GM04503 (cell line): ENCODE measurements around the gene GRIN1.

Experiments used
- DNase-seq: peaks from one replicate; pipeline ENCODE4 v3.0.0-alpha.2; 2012; ENCODE audit warnings: low read depth

GRIN1 gene

GRCh38 chr9:137178201-137178938 lies 39.4 kb downstream of the GRIN1 start:
- DNase-seq: no peak

GRCh38 chr9:137178939-137179630 lies 40.1 kb downstream of the GRIN1 start:
- no peak for DNase-seq

GRCh38 chr9:137179761-137180160 lies 40.8 kb downstream of the GRIN1 start:
- no peak for DNase-seq

- no peak for DNase-seq
These were observed 41.5 kb downstream of the GRIN1 start for GRCh38 chr9:137180491-137180890.

DNA sequence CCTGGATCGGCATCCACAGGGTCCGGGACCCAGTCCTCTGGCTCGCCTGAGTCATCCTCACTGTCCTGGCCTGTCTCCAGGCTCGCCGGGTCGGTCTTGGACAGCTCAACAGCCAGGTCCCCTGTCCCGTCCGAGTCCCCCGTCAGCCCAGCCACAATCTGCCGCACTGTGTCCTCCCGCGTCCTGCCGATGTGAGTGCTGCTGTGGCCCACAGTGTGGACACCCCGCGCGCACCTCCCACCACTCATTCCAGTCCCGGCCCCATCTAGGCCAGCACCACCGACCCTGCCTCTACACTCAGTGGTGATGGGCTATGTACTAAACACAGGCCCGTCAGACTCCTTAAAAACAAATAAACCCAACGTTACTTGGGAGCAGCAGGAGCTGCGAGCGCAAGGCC lies 42.7 kb downstream of the GRIN1 start:
- DNase-seq: no peak

GRCh38 chr9:137182836-137183235 lies 43.9 kb downstream of the GRIN1 start:
- DNase-seq: no peak

GRCh38 chr9:137183980-137184595 lies 45.1 kb downstream of the GRIN1 start:
- no peak for DNase-seq

DNA sequence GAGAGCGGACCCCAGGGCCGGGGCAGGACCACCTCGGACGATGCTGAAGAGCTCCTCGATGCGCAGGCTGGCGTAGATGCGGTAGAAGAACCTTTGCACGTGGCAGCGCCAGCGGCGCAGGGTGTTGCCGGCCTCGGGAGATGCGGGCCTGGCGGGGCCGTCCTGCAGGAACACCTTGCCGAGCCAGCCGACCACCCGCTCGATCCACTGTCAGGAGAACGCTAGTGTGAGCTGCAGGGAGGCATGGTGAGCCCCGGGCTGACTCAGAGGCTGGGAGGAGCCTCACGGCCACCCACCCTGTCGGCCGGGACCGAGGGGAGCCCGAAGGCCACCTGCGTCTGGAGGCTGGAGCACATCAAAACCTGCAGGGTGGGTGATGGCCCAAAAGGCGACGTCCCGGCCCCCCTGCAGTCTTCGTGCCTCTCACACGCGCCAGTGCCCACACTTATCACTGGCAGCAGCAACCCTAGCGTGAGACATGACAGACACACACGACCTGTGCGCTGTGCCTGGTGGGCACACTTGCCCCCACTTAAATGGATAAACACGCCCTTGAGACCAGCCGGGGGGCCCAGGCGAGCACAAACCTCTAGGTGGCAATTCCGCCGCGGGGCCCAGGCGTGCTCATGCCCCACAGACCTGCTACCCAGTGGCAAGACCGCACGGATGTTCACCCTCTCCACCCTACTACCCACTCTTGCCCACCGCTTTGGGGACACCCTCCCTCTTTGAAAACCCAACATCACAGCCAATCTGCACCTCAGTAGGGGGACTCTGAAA lies 46.1 kb downstream of the GRIN1 start:
- DNase-seq: no peak

DNA sequence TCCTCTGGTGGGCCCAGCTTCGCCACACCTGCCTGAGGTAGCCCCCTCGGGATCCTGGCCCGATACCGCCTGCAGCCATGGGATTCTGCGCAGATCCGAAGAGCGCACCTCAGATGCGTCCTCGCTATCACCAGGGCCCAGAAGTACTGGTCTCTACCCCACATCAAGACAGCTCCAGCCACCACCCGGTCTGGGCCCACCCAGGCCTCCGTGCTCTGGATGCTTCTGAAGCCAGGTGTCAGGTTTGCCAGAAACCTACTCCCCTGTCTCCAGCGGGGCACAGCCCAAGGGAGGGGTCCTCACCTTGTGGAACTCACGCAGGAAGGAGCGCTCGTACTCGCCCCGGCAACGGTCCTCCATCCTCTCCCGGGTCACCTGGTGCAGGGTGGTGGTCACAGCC lies 47.0 kb downstream of the GRIN1 start:
- no peak for DNase-seq

- DNase-seq: no peak
These were observed 47.4 kb downstream of the GRIN1 start for GRCh38 chr9:137186385-137186784.

GRCh38 chr9:137187386-137187785 lies 48.4 kb downstream of the GRIN1 start:
- DNase-seq: no peak

- DNase-seq: no peak
These were observed 49.1 kb downstream of the GRIN1 start for GRCh38 chr9:137188086-137188489.

- peak; percentile 52 for DNase-seq
These were observed 49.7 kb downstream of the GRIN1 start, which contains the start of the genes ANAPC2 and SSNA1 for GRCh38 chr9:137188490-137189296. Gene ANAPC2, minus strand, starts transcription at chr9:137188560. Its CDS starts 28 bp downstream, at chr9:137188532. Gene SSNA1, plus strand, starts transcription at chr9:137188676. Its CDS starts 51 bp downstream, at chr9:137188727.

DNA sequence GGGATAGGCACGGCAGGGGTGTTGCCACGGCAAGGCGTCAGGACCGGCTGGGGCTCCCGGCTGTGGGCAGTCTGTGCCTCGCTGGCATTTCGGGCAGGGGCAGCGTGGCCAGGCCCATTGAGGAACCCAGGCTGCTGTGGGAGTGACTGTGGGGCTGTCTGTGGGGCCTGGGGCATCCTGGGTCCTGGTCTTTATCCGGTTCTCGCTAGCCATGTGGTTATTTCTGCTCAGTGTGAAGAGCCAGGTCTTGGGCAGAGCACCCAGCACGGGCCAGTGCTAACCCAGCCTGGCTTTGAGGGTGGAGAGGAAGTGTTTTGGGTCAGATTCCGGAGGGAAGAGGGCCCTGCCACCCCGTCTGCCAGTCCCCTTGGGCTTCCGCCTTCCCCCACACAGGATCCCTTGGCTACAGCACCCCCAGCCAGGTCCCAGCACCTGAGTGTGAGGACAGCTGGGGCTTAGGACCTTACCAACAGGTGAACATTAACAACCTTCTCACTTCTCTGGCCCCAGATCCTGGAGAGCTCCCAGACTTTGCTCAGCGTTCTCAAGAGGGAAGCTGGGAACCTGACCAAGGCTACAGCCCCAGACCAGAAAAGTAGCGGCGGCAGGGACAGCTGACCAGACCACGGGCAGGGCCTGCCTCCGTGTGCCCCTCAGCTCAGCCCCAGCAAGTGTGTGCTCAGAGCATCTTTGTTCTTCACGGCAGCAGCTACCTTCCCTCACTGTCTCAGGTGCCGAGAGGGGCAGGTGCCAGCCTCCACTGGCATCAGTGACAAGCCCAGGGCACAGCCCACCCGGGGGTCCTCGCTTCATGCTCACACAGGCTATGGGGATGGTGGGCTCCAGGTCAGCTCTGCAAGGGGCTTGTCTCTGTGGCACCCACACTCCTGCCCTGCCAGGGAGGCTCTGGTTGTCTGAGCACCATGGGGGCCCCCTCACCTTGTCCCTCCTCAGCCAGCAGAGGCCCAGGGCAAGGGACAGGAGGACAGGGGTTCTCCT lies 50.6 kb downstream of the GRIN1 start:
- no peak for DNase-seq

DNA sequence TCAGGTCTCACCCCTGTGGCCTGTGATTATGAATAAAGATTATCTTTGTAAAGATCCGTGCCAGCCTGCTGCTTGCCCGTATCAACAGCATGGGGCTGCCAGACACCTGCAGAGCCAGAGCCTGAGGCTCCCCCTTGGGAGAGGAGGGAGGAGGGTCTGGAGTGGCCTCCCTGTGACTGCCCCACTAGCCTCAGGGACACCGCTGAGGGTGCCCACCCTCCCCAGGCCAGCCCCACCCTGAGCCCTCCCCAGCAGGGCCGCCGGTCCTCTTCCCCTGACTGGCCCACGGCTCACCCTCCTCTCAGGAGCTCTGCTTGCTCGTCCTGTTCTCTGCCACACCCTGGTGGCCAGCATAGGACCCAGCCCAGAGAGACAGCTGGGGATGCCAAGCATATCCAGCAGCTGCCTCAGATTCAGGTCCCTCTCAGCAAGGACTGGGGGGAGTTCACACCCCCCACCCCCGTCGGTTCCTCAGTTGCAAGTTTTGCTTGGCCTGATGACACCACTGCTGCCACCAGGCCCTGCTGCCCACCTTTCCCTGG lies 51.4 kb downstream of the GRIN1 start:
- no peak for DNase-seq

DNA sequence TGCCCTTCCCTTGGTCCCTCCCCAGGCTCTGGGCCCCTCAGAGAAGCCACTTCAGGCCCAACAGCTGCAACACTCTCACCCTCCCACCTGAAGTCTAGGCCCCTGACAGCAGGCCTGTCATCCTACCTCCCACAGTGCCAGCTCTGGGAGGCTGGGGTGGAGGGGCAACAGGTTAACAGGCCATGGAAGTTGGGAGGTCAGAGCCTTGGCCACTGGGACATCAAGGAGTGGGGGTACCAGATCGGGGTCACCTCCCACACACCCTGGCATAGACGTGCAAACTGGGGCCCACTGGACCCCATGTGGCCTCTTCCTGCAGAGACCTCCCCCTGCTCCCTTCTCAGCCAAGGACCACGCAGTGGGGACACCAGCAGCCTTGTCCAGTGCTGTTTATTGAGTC lies 52.3 kb downstream of the GRIN1 start:
- DNase-seq: no peak

GRCh38 chr9:137191691-137192447 lies 52.9 kb downstream of the GRIN1 start:
- no peak for DNase-seq

DNA sequence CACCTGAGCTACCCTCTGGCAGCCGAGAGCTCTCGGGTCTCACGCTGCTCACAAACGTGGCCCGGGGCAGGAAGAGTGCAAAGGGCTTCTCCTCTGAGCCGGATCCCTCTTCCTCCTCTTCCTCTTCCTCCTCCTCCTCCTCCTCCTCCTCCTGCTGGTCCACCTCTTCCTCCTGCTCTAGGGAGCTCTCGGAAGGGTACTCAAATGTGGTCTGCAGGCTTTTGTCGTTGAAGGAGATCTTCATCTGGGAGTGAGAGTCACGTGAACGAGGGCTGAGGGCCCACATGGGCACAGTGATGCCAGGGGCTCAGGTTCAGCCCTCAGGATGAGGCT lies 53.5 kb downstream of the GRIN1 start:
- DNase-seq: no peak

DNA sequence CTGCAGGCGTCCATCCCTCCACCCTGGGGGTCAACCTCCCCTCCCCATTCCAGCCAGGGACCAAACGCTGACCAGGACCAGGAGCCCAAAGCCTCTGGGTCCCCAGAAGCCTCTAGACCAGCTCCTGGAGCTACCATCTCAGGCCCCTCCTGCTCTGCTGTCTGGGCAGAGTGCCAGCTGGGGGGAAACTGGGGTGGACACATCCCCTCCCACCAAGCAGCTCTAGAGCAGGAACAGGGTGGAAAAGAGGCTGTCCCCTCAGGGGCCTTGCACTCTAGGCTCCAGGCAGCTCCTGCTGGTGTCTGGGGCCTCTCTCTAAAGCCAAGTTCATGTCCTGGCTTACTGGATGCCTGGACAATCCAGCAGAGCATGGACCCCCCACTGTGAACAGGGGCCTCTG lies 53.9 kb downstream of the GRIN1 start:
- no peak for DNase-seq
